ENCODE measurements around the gene TBC1D21. TPM values are rescaled to one million over a fixed set of nuclear protein-coding genes. Genes with fewer than 3 reads are reported as not detected.

Gene TBC1D21
- total RNA-seq, 1 donor from 2014 or later, result not detected

GRCh38 chr15:73869216-73869995 lies 4.0 kb upstream of the TBC1D21 start:
- Histone ChIP-seq H3K9ac (ENCODE audit: low read length) (no peak overlapping the region), H3K9me3 (ENCODE audit: insufficient read depth, low read depth, low read length) (no peaks in the 10 kb centered on the region), H3K27me3 (ENCODE audit: insufficient read depth, low read length) (peaks cover 37% of the 10 kb centered on the region), H3K27ac (ENCODE audit: low read depth, low read length) (no peak overlapping the region), H3K4me1 (ENCODE audit: insufficient read depth, low read length) (peaks cover 11% of the 10 kb centered on the region), H3K4me2 (ENCODE audit: low read length) (no peak overlapping the region), H4K20me1 (ENCODE audit: insufficient read depth, low read length) (no peaks in the 10 kb centered on the region), H3K36me3 (ENCODE audit: insufficient read depth, low read length) (no peaks in the 10 kb centered on the region), H3K4me3 (ENCODE audit: insufficient read depth, low read depth, low read length) (no peak overlapping the region), H2AFZ (ENCODE audit: low read depth, low read length) (no peak overlapping the region), H3K79me2 (ENCODE audit: insufficient read depth, low read length) (no peaks in the 10 kb centered on the region)
- Mint-ChIP-seq H3K9me3 (ENCODE audit: unreplicated experiment) (peaks cover 5% of the 10 kb centered on the region), H3K4me3 (ENCODE audit: unreplicated experiment) (no peak overlapping the region), H3K4me1 (ENCODE audit: low read depth, unreplicated experiment) (peaks cover 5% of the 10 kb centered on the region), H3K27ac (ENCODE audit: unreplicated experiment) (no peak overlapping the region), H3K36me3 (ENCODE audit: low read depth, unreplicated experiment) (no peaks in the 10 kb centered on the region), H3K27me3 (ENCODE audit: low read depth, unreplicated experiment) (peaks cover 70% of the 10 kb centered on the region)
- FAIRE-seq, result no peak
- no peak for DNase-seq (ENCODE audit: low read depth)
- TF ChIP-seq EZH2 (IDR thresholded peaks at IDR 0.05; ENCODE audit: insufficient read depth, low read length) (no peak), CTCF (IDR thresholded peaks at IDR 0.05; ENCODE audit: insufficient read depth, low read depth, low read length) (no peak)

- peaks cover 24% of the 10 kb centered on the region for H3K27me3 ChIP-seq (ENCODE audit: insufficient read depth, low read length)
- H2AFZ ChIP-seq (ENCODE audit: low read depth, low read length), result no peak overlapping the region
- TF ChIP-seq CTCF (IDR thresholded peaks at IDR 0.05; ENCODE audit: insufficient read depth, low read depth, low read length) (no peak), EZH2 (IDR thresholded peaks at IDR 0.05; ENCODE audit: insufficient read depth, low read length) (no peak)
Measured at GRCh38 chr15:73870700-73871408, 2.5 kb upstream of the TBC1D21 start.

More at GRCh38 chr15:73870700-73871408, 2.5 kb upstream of the TBC1D21 start:
- H3K4me3 Mint-ChIP-seq (ENCODE audit: unreplicated experiment), result no peak overlapping the region
- no peaks in the 10 kb centered on the region for H3K36me3 Mint-ChIP-seq (ENCODE audit: low read depth, unreplicated experiment)
- no peaks in the 10 kb centered on the region for H3K9me3 ChIP-seq (ENCODE audit: insufficient read depth, low read depth, low read length)
- peaks cover 11% of the 10 kb centered on the region for H3K4me1 ChIP-seq (ENCODE audit: insufficient read depth, low read length)
- H3K79me2 ChIP-seq (ENCODE audit: insufficient read depth, low read length), result no peaks in the 10 kb centered on the region
- no peak overlapping the region for H3K9ac ChIP-seq (ENCODE audit: low read length)
- H3K36me3 ChIP-seq (ENCODE audit: insufficient read depth, low read length), result no peaks in the 10 kb centered on the region
- FAIRE-seq (no peak), DNase-seq (ENCODE audit: low read depth) (peak; percentile 68)
- no peak overlapping the region for H3K27ac Mint-ChIP-seq (ENCODE audit: unreplicated experiment)
- peaks cover 60% of the 10 kb centered on the region for H3K27me3 Mint-ChIP-seq (ENCODE audit: low read depth, unreplicated experiment)
- peaks cover 5% of the 10 kb centered on the region for H3K4me1 Mint-ChIP-seq (ENCODE audit: low read depth, unreplicated experiment)
- no peaks in the 10 kb centered on the region for H4K20me1 ChIP-seq (ENCODE audit: insufficient read depth, low read length)
- no peak overlapping the region for H3K27ac ChIP-seq (ENCODE audit: low read depth, low read length)
- H3K4me3 ChIP-seq (ENCODE audit: insufficient read depth, low read depth, low read length), result no peak overlapping the region
- peaks cover 5% of the 10 kb centered on the region for H3K9me3 Mint-ChIP-seq (ENCODE audit: unreplicated experiment)
- H3K4me2 ChIP-seq (ENCODE audit: low read length), result no peak overlapping the region

Measured in astrocyte (in vitro differentiated cells and primary cell).